NCI-H2196 (cell line): ENCODE measurements around the gene HPCAL4.

Experiments used
- DNase-seq: peaks from one replicate; lab custom pipeline; 2025; ENCODE audit not compliant: unreplicated experiment; lab: John Stamatoyannopoulos, UW

The HPCAL4 gene

DNA sequence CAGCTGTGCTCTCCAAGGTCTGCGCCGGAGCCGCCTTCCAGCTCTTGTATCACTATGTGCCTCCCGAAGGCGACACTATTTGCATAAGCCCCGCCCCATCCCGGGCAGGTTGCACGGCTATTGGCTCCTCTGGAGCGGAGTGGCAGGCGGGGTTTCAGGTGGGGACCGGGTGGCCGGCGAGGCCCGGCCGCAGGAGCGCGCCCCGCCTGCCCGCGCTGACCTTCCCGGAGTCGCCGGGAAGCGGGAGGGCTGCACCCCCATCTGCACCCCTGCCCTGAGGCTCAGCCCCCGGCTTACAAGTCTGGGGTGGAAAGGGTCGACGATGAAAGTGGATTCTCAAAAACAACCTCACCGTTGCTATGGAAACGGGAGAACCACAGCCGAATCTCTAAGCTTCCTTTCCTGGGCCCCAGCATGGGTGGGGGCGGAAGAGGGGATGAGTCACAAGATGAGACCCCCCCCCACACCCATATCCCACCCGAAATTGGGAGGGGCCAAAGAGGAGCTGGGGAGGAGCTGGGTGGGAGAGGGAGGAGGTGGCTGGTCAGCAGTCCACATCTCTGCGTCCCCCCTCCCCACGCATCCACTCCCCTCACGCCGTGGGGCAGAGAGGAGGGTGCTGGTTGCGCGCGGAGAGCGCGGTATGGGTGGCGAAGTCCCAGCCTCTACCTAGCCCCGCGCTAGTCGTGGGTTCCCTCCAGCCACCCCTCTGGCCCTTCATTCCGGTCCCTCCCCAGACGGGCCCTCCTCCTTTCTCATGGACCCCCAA, at the start of gene HPCAL4:
TSS of gene HPCAL4 (minus strand) at position 51 of the 769 bp plus-strand sequence. CDS start 6,830 bp downstream, outside the sequence.
- DNase-seq = peak; percentile 95

DNA sequence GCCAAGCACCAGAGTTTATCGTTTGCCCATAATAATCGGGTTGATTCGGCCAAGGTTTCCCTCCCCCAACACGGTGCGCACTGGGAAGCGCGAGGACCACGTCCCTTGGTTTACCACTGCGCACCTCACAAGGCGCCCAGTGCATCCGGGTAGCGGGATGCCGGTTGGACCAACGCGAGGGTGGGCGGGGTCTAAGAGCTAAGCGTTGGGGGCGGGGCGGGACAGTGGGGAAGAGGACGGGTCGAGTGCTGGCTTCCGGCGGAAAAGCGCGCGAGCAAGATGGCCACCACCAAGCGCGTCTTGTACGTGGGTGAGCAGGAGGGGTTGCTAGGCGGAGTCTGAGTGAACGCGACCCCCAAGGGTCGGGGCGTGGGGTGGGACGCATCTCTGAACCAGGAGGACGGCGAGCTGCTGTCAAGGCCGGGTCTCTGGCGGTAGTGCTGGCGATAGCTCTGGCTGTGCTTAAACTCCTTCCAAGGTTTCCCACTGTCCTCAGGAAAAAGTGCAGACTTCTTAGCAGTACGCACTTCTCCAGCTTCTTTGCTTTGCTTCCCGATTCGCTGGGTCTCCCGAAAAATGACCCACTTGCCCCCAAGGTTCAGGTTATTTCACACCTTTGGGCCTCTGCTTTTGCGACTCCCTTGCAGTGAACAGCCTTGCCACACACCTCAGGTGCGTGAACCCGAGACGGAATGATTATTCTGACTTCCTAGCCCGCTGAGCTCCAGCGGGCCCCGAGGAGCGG, 47.6 kb upstream of the HPCAL4 start, which contains the start of gene PPIE:
TSS of gene PPIE (plus strand) at position 261 of the 745 bp plus-strand sequence. CDS start at position 280, 19 bp downstream.
- DNase-seq = peak; percentile 88

DNA sequence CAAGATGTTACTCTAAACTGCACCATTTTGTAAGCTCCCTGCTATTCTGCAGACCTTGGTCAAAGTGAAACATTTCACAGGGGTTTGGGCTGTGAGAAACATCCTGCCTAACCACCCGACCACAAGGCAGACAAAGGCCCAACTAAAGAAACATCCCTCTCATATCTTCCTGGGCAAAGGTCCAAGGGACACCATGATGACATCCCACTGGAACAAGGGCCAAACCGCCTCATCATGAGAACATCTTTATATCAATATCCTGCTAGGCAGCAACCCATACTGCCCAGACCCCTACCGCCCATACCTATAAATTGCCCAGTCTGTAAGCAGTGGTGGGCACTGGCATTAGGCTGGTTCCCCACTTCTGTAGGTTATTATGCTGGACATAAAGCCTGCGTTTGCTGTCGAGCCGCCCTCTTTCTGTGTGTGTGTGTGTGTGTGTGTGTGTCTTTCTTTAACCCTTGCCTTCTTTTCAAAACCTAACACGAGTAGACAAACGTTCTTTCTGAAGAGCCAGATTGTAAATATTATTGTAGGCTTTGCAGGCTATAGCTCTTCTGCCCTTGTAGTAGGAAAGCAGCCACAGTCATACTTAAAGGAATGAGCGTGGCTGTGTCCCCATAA, 46.4 kb upstream of the HPCAL4 start:
- no peak for DNase-seq

DNA sequence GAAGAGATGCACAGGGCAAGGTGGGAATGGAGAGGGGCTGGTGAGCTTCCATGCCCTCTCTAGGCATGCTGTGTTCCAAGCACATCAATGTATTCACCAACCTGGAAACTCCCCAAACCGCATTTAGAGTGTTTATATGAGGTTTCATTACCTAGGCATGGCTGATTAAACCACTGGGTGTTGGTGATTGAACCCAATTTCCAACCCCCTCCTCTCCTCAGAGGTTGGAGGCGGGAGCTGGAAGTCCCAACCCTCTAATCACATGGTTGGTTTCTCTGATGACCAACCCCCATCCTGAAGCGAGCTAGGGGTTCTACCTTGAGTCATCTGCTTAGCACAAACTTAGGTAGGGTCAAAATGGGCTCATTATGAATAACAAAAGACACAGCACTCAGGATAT, 44.5 kb upstream of the HPCAL4 start:
- no peak for DNase-seq

DNA sequence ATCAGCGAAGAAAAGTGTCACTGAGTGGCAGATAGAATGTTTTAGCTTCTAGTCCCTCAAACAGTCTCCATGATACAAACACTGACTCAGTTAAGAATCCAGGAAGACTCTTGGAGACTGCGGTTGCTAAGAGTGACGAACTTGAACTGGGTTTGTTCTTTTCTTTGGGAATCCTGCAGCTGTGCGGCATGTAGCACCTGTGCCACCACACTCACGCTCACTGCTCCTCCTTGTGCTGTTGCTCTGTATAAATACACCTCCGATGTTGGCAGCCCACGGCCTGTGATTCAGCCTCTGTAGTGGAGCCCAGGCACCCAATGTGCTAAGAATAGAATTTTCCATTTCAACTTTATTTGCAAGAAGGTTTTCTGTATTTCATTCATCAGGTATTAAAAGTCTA, 41.9 kb upstream of the HPCAL4 start:
- DNase-seq = no peak

DNA sequence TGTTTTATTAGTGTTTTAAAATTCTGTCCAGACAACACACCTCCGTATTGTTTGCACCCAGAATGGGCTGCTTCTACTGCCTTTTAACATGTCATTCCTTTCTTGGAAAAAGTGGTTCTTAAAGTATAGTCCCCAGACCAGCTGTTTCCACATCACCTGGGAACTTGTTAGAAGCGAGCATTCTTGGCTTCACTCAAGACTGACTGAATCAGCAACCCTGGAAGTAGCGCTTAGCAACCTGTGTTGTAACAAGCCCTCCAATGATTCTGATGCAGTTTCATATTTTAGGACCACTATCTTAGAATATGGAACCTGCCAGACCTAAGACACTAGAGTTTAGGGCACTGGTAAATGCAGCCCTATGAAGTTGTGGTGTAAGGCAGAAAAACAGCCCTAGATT, 41.5 kb upstream of the HPCAL4 start:
- no peak for DNase-seq

DNA sequence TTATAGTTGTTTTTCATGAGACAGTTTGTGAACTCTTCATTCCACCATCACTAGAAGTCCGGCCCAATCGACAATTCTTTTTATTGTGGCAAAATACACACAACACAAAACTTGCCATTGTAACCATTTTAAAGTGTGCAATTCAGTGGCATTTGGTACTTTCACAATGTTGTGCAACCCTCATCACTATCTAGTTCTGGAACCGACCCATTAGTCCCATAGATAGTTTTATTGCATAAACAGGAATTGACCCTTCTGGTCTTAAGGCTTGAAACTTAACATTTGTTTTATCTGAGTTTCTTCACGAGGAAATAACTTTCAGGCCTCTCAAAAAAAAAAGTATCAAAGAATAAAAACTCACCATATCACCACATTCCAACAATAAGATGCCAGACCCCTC, 38.6 kb upstream of the HPCAL4 start:
- DNase-seq = no peak

DNA sequence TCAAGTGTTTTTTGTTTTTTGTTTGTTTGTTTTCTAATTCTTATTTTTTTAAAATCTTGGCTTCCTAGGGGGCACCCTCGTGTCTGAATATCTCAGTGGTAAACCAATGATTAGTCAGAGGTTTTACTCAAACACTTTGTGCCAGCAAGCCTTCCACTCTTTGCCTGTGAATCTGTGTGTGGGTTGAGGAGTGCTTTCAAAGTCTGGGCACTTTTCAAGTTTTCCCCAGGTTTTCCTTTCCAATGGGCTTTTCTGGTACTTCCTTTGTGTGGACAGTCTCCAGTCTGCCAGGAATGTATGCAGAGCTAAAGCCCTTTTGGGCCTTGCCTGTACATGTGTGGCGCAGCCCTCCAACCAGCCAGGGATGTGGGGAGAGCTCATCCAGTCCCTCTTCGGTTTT, 37.8 kb upstream of the HPCAL4 start:
- DNase-seq = no peak

DNA sequence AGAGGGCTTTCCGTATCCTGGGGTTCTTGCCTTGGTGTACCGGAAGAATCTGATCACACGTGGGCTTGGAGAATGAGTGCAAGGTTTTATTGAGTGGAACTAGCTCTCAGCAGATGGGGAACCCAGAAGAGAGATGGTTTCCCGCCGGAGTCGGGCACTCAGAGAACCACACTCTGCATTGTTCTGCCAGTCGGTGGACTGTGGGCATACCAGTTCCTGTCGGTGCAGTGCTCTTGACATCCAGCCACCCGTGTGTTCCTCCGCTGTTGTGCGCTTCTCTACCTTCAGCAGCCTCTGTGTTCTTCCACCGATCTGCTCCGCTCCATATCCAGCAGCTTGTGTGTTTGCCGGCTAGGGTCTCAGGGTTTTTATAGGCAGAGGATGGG, 36.7 kb upstream of the HPCAL4 start:
- no peak for DNase-seq

DNA sequence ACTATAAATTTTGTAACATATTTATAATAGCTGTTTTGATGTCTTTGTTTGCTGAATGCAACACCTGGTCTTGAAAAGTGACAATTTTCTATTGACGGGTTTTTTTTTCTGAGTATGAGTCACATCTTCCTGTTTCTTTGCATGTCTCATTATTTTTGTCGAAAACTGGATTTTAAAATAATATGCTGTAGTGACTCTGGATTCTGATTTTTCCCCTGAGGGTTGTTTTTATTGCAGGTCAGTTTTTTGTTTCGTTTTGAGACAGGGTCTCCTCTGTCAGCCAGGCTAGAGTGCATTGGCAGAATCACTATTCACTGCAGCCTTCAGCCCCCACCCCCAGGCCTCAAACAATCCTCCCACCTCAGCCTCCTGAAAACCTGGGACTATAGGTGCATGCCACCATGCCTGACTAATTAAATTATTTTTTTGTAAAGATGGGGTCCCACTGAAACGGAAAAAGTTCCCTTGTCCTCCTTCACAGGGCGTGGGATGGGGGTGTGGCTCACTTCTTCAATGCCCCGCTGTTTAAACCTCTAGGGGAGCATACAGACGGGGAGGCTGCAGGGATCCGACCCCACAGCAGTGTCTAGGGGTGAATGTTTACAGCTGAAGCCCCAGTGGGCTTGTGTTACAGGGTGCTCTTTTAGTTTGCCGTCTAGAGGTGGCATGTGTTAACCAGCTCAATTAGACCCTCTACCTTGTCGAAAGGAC, 36.1 kb upstream of the HPCAL4 start:
- DNase-seq = no peak

DNA sequence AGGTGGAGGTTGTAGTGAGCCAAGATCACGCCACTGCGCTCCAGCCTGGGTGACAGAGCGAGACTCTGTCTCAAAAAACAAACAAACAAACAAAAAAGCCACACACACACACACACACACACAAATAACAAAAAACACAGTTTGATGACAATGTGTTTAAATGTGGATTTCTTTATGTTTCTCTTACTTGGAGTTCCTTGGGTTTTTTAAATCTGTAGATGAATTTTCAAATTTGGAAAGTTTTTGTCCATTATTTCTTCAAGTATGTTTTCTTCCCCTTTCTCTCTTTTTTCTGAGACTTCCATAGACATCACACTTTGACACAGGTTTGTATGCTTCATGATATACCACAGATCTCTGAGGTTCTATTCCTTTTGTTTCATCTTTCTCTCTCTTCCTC, 35.4 kb upstream of the HPCAL4 start:
- DNase-seq = no peak

DNA sequence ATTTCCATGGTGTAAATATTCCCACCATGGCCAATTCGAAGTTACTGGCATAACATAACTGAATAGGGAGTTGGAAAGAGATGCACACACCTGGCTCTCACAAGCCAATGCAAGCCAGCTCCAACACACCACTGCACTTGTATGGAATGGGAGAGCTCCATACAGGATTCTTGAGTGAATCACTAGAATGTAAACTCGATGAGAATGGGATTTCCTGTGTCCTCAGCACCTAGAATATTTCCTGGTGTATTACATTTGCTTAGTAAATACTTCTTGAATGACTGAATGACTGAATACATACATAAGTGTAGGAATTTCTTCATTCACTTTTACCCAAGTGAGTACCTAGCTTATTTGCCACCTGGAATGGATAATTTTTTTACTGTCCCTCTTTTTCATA, 31.3 kb upstream of the HPCAL4 start:
- no peak for DNase-seq

DNA sequence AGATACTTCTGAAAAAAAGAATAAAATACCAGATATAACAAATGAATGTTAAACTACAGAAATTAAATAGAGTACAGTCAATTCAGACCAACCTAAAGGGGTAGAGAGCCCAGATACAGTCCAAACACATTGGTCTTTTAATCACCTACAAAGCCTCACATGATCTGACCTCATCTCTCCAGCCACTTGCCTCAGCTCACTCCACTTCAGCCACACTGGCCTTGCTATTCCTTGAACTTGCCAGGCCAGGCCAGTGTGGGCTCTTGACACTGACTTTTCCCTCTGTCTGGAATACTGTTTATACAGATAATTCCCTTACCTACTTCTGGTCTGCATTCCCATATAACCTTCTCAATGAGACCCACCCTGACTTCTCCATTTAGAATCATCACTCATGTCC, 30.4 kb upstream of the HPCAL4 start:
- DNase-seq = no peak

DNA sequence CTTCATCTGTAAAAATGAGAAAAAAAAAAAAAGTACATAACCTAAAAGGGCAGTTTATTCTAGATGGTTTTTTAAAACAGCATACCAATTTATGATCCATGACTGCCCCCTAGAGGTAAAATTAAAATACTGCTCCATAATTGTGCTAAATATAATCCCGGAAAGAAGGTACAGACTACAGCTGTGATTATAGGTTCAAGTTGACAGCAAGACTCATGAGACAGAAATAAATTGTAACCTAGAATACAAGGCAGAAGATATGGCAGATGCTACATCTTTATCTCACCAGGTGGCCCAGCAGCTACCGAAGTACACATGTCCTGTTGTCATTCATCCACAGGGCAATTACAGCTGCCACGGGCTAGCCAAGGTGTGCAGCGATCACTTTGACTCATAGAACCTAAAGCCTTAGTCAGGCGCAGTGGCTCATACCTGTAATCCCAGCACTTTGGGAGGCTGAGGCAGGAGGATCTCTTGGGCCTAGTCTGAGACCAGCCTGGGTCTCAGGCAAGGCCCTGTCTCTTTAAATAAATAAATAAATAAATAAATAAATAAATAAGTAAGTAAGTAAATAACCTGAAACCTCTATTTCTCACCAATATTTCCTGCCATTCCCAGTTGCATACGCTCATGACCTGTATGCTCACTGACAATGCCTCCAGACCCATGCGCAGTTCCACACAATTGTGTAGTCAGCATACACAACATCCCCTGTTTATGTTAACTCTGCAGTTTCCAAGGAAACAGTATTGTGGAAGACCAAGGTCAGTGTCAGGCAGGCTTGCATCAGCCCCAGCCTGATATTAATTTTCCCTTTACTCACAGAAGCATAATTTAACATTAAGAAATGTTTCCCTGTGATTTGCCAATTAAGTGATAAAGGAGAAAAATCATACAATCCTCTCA, 29.1 kb upstream of the HPCAL4 start:
- peak; percentile 72 for DNase-seq

DNA sequence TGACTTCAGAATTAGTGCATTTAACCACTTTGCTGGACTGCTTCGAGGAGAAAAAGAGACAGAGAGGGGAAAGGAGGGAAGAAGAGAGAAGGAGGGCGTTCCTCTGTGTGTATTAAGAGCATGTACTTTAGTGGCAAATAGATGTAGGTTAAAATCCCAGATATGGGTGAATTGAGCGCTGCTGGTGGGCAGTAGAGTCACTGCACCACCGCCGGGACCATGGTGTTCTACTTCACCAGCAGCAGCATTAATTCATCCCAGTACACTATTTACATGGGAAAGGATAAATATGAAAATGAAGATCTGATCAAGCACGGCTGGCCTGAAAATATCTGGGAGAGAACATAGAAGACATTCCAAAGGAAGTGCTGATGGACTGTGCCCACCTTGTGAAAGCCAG, 26.6 kb upstream of the HPCAL4 start:
- DNase-seq = no peak

DNA sequence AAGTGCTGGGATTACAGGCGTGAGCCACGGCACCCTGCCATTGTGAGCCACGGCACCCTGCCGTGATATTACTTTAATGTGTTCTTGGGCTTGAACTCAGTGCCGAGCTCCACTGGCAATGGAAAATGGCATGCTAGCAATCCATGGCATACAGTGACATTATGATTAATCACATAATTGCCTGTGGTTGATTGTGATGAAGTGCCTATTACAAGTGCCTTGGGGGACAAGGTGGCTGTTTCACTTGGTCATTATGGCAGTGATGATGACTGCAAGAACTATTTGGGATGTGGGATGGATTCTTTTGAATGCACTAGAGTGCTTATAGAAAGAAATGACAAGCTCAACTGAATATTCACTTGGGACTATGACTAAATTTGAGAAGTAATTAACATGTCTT, 22.3 kb upstream of the HPCAL4 start:
- no peak for DNase-seq

DNA sequence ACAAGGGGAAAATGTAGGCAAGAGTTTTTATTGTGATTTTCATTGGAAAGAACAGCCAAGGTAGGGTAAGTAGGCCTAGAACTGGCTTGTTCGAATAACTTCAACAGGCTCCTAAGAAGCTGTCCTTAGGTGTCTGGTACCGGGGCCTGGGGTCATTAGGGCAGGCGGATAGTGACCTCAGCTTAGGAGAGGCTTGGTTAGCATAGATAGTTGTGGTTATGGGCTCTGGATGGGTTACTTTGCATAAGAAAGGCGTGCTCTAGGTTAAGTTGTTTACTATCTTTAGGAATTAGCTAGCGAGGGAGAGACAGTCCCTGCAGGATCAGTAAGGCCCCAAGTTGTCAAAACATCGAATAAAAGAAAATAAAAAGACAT, 20.7 kb upstream of the HPCAL4 start:
- no peak for DNase-seq

DNA sequence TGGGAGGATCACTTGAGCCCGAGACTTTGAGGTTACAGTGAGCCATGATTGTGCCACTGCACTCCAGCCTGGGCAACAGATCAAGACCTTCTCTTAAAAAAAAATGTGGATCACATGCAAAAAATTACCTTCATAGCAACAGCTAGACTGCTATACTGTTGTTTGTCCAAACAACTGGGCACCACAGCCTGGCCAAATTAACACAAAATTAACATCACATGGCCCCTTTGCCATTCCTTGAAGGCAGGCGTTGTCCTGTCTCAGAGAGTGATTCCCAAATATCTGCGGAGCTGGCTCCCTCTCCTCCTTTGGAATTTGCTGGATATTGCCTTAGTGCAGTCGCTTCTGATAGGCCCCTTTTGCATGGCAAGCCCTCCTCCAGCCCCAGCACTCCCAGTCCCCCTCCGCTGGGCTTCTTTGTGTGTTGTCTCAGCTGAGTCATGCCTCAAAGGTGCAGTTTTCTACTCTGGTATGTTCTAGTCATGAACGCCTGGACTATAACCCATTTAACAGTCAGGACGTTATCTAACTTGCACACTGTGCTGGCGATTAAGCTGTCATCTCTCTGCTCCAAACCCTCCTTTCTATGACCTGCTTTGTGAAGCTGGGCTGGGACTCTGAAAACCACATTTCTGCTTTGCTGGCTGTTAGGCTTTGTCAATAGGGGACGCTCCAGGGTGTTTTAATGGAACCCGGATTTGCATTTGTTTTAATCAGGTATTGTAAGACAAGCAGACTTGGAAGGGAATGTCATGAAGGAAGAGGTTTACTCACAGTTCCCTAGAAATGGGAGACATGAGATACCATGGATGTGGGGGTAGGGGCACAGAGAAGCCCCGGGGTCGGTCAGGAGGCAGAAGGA, 20.1 kb upstream of the HPCAL4 start:
- DNase-seq = no peak

DNA sequence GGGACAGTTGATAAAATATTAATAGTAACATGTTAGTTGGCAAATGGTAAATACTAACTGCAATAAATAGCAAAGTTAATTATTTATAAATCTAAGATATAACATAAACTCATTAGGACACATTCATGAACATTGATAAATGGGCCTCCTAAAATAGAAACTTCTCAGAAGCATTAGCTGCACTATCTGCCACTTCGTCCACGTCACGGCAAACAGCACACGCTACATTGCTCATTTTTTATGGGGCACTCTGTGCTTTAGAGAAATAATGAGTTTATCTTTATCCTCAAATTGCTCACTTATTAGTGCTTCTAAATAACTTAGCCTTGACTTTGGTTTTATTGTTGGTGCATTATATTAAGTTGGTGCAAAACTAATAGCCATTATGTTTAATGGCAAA, 16.3 kb upstream of the HPCAL4 start:
- no peak for DNase-seq
